ENCODE results near the gene ANAPC13. TPM values are rescaled to one million over a fixed set of nuclear protein-coding genes. Genes with fewer than 3 reads are reported as not detected.

ANAPC13 gene
- polyA plus RNA-seq, 1 donor (not counting 4 experiments of a cell fraction or from before 2014, with no cell fraction given) = 63.4 TPM

- H3K9ac ChIP-seq (ENCODE audit: control insufficient read depth, extremely low read depth, insufficient read depth, low read length) = no peak overlapping the region
- peaks cover 56% of the 10 kb centered on the region for H3K4me1 ChIP-seq (ENCODE audit: control insufficient read depth, extremely low read depth, insufficient read depth, low read length)
- no peak overlapping the region for H3K4me2 ChIP-seq (ENCODE audit: control insufficient read depth, extremely low read depth, insufficient read depth, low read depth, low read length)
- H3K4me3 ChIP-seq (ENCODE audit: control insufficient read depth in 2 of 3, extremely low read depth in 1 of 3, insufficient read depth in 2 of 3, low read depth in 1 of 3, low read length in 3 of 3) = no peak overlapping the region
- no peak overlapping the region for H3K27ac ChIP-seq (ENCODE audit: control insufficient read depth, insufficient read depth, low read length)
- TF ChIP-seq EZH2 (IDR thresholded peaks at IDR 0.05; ENCODE audit: low read length) (no peak), CTCF (optimal IDR thresholded peaks at IDR 0.05 in 1 of 3, IDR thresholded peaks at IDR 0.05 in 1 of 3, conservative IDR thresholded peaks at IDR 0.05 in 1 of 3; ENCODE audit: extremely low read depth in 1 of 3, insufficient read depth in 2 of 3, low read length in 3 of 3) (no peak)
- FAIRE-seq (no peak), DNase-seq (ENCODE audit: low read depth, low spot score) (no peak)
- H4K20me1 ChIP-seq (ENCODE audit: control insufficient read depth, extremely low read depth, insufficient read depth, low read length) = no peaks in the 10 kb centered on the region
- dilution Hi-C loops (cut with MboI; ENCODE audit: extremely low pct_ligation_motif_present, low sequenced_read_pairs) = no loop called here
- no peaks in the 10 kb centered on the region for H3K27me3 ChIP-seq (ENCODE audit: control insufficient read depth, extremely low read depth, insufficient read depth, low read length)
- H3K9me1 ChIP-seq (ENCODE audit: control insufficient read depth, extremely low read depth, insufficient read depth, low read length) = no peaks in the 10 kb centered on the region
- H2AFZ ChIP-seq (ENCODE audit: control insufficient read depth, low read length) = no peak overlapping the region
- no peaks in the 10 kb centered on the region for H3K9me3 ChIP-seq (ENCODE audit: control insufficient read depth, low read depth, low read length)
- peaks cover 10% of the 10 kb centered on the region for H3K79me2 ChIP-seq (ENCODE audit: control insufficient read depth, insufficient read depth, low read length)
- peaks cover 6 to 28% of the 10 kb centered on the region in 2 experiments for H3K36me3 ChIP-seq (ENCODE audit: control insufficient read depth in 2 of 2, extremely low read depth in 1 of 2, insufficient read depth in 2 of 2, low read length in 2 of 2)
These were observed 5.2 kb downstream of the ANAPC13 start for GRCh38 chr3:134480546-134480945.

GRCh38 chr3:134477938-134478337 lies 7.8 kb downstream of the ANAPC13 start:
- Histone ChIP-seq H3K27ac (ENCODE audit: control insufficient read depth, insufficient read depth, low read length) (no peak overlapping the region), H3K9me1 (ENCODE audit: control insufficient read depth, extremely low read depth, insufficient read depth, low read length) (no peaks in the 10 kb centered on the region), H4K20me1 (ENCODE audit: control insufficient read depth, extremely low read depth, insufficient read depth, low read length) (no peaks in the 10 kb centered on the region), H3K4me2 (ENCODE audit: control insufficient read depth, extremely low read depth, insufficient read depth, low read depth, low read length) (no peak overlapping the region), H3K9me3 (ENCODE audit: control insufficient read depth, low read depth, low read length) (no peaks in the 10 kb centered on the region), H3K36me3 (ENCODE audit: control insufficient read depth in 2 of 2, extremely low read depth in 1 of 2, insufficient read depth in 2 of 2, low read length in 2 of 2) (peaks cover 6 to 28% of the 10 kb centered on the region in 2 experiments), H3K4me3 (ENCODE audit: control insufficient read depth in 2 of 3, extremely low read depth in 1 of 3, insufficient read depth in 2 of 3, low read depth in 1 of 3, low read length in 3 of 3) (no peak overlapping the region), H3K79me2 (ENCODE audit: control insufficient read depth, insufficient read depth, low read length) (peaks cover 1% of the 10 kb centered on the region), H3K27me3 (ENCODE audit: control insufficient read depth, extremely low read depth, insufficient read depth, low read length) (no peaks in the 10 kb centered on the region), H3K9ac (ENCODE audit: control insufficient read depth, extremely low read depth, insufficient read depth, low read length) (no peak overlapping the region), H3K4me1 (ENCODE audit: control insufficient read depth, extremely low read depth, insufficient read depth, low read length) (peaks cover 47% of the 10 kb centered on the region), H2AFZ (ENCODE audit: control insufficient read depth, low read length) (no peak overlapping the region)
- no peak for DNase-seq (ENCODE audit: low read depth, low spot score)
- TF ChIP-seq EZH2 (IDR thresholded peaks at IDR 0.05; ENCODE audit: low read length) = no peak
- TF ChIP-seq CTCF (optimal IDR thresholded peaks at IDR 0.05 in 1 of 3, IDR thresholded peaks at IDR 0.05 in 1 of 3, conservative IDR thresholded peaks at IDR 0.05 in 1 of 3; ENCODE audit: extremely low read depth in 1 of 3, insufficient read depth in 2 of 3, low read length in 3 of 3) = no peak
- dilution Hi-C loops (cut with MboI; ENCODE audit: extremely low pct_ligation_motif_present, low sequenced_read_pairs) = no loop called here
- FAIRE-seq = no peak
